Neural cell (in vitro differentiated cells): ENCODE results near the gene GPR33. TPM values are rescaled to one million over a fixed set of nuclear protein-coding genes. Genes with fewer than 3 reads are reported as not detected.

Source experiments
- H2AFZ ChIP-seq: fragments of 200-600, 300-800 bp; sonication (generic), shearing (Covaris generic); 2 replicates; pipeline ENCODE4 v1.6.0; 2014; ENCODE audit warnings: low read depth, mild to moderate bottlenecking, antibody characterized with exemption, low read length, moderate library complexity
- H3F3A ChIP-seq: fragments of 200-600 bp; shearing (Covaris generic); 2 replicates; pipeline ENCODE4 v1.6.1; 2016; ENCODE audit warnings: mild to moderate bottlenecking, moderate library complexity, mixed read lengths, antibody characterized with exemption, low read length; ENCODE audit not compliant: insufficient read depth, poor library complexity, severe bottlenecking
- H3K27ac ChIP-seq: fragments of 200-600, 300-800 bp; sonication (generic), shearing (Covaris generic); 2 replicates; pipeline ENCODE4 v1.5.1; 2014; ENCODE audit warnings: mild to moderate bottlenecking, low read length, moderate library complexity
- H3K27me3 ChIP-seq: fragments of 300-800, 200-600 bp; sonication (generic), shearing (Covaris generic); 2 replicates; pipeline ENCODE4 v1.6.0; 2014; ENCODE audit warnings: mild to moderate bottlenecking, low read depth, low read length, moderate library complexity; ENCODE audit not compliant: insufficient read depth
- H3K36me3 ChIP-seq: fragments of 300-800, 200-600 bp; sonication (generic), shearing (Covaris generic); 2 replicates; pipeline ENCODE4 v1.5.1; 2014; ENCODE audit warnings: mild to moderate bottlenecking, antibody characterized with exemption, low read length, moderate library complexity; ENCODE audit not compliant: insufficient read depth
- H3K4me2 ChIP-seq: fragments of 300-800, 200-600 bp; sonication (generic), shearing (Covaris generic); 2 replicates; pipeline ENCODE4 v1.6.0; 2014; ENCODE audit warnings: mild to moderate bottlenecking, low read length
- H3K4me3 ChIP-seq: fragments of 300-800, 200-600 bp; sonication (generic), shearing (Covaris generic); 2 replicates; pipeline ENCODE4 v1.5.1; 2014; ENCODE audit warnings: mild to moderate bottlenecking, low read length, moderate library complexity
- H3K79me2 ChIP-seq: fragments of 200-600 bp; shearing (Covaris generic); replicated peaks from 2 replicates; pipeline ENCODE4 v1.6.0; 2014; ENCODE audit warnings: mild to moderate bottlenecking, low read length, moderate library complexity; ENCODE audit not compliant: insufficient read depth
- H3K9ac ChIP-seq: fragments of 300-800, 200-600 bp; sonication (generic), shearing (Covaris generic); 2 replicates; pipeline ENCODE4 v1.6.1; 2016; ENCODE audit warnings: mild to moderate bottlenecking, low read length, mixed read lengths
- H3K9me2 ChIP-seq: fragments of 200-600 bp; shearing (Covaris generic); 2 replicates; pipeline ENCODE4 v1.6.1; 2016; ENCODE audit warnings: mild to moderate bottlenecking, low read length, mixed read lengths; ENCODE audit not compliant: insufficient read depth
- H3K9me3 ChIP-seq: fragments of 200-600, 300-800 bp; sonication (generic), shearing (Covaris generic); 2 replicates; pipeline ENCODE4 v1.6.1; 2016; ENCODE audit warnings: mild to moderate bottlenecking, mixed run types, low read length, moderate library complexity, mixed read lengths
- H4K20me1 ChIP-seq: fragments of 200-600 bp; shearing (Covaris generic); 2 replicates; pipeline ENCODE4 v1.6.1; 2016; ENCODE audit warnings: mild to moderate bottlenecking, mixed run types; ENCODE audit not compliant: insufficient read depth
- EP300 ChIP-seq: fragments of 450-650 bp; conservative IDR thresholded peaks from 2 replicates; pipeline ENCODE4 v1.6.1; 2014; ENCODE audit warnings: antibody characterized with exemption, mild to moderate bottlenecking, moderate library complexity; ENCODE audit not compliant: poor library complexity, severe bottlenecking
- EZH2 ChIP-seq: fragments of 200-600, 300-800 bp; shearing (Covaris generic), sonication (generic); IDR thresholded peaks from 2 replicates; pipeline ENCODE4 v1.6.1; 2014; ENCODE audit warnings: antibody characterized with exemption, low read length, borderline replicate concordance, mild to moderate bottlenecking; ENCODE audit not compliant: insufficient read depth, poor library complexity, severe bottlenecking
- MXI1 ChIP-seq: fragments of 450-650 bp; conservative IDR thresholded peaks from 2 replicates; pipeline ENCODE4 v1.6.1; 2014; ENCODE audit warnings: antibody characterized with exemption, mild to moderate bottlenecking; ENCODE audit not compliant: poor library complexity, severe bottlenecking
- POLR2AphosphoS5 ChIP-seq: IDR thresholded peaks from 2 replicates; pipeline ENCODE4 v1.6.1; 2012
- RAD21 ChIP-seq: fragments of 450-650 bp; conservative IDR thresholded peaks from 2 replicates; pipeline ENCODE4 v1.6.1; 2014; ENCODE audit warnings: antibody characterized with exemption, mild to moderate bottlenecking, moderate library complexity
- SMC3 ChIP-seq: fragments of 450-650 bp; conservative IDR thresholded peaks from 2 replicates; pipeline ENCODE4 v1.6.1; 2014; ENCODE audit warnings: antibody characterized with exemption, mild to moderate bottlenecking, moderate library complexity; ENCODE audit not compliant: poor library complexity
- TAF1 ChIP-seq: IDR thresholded peaks from 2 replicates; pipeline ENCODE4 v1.6.1; 2012; ENCODE audit warnings: low read depth
- polyA plus RNA-seq: library from polyadenylated mRNA; depleted of rRNA; stranded (reverse); fragments of >200 nt; gene quantifications from 2 replicates; pipeline ENCODE4 v1.2.3, GENCODE V29; 2014
- TF ChIP-seq, protein P1 (sequence below): fragments of 450-650 bp; IDR thresholded peaks from 2 replicates; pipeline ENCODE4 v1.5.1; 2014; ENCODE audit warnings: antibody characterized with exemption, mild to moderate bottlenecking, moderate library complexity; ENCODE audit not compliant: poor library complexity, severe bottlenecking
- TF ChIP-seq, protein P2 (sequence below): IDR thresholded peaks from 2 replicates; pipeline ENCODE4 v1.6.1; 2012; ENCODE audit warnings: borderline replicate concordance

The GPR33 gene
- polyA plus RNA-seq, 1 donor from 2014 or later, result not detected

GRCh38 chr14:31449971-31450610 is 37.7 kb downstream of the GPR33 start:
- Histone ChIP-seq H3K4me2 (no peak overlapping the region), H3K9me3 (no peaks in the 10 kb centered on the region), H3K9me2 (no peaks in the 10 kb centered on the region), H3K36me3 (no peaks in the 10 kb centered on the region), H3K27ac (no peak overlapping the region), H2AFZ (no peak overlapping the region), H4K20me1 (no peaks in the 10 kb centered on the region), H3K9ac (no peak overlapping the region), H3F3A (no peaks in the 10 kb centered on the region), H3K27me3 (no peaks in the 10 kb centered on the region), H3K79me2 (no peaks in the 10 kb centered on the region), H3K4me3 (no peak overlapping the region)
- TF ChIP-seq, protein P1, sequence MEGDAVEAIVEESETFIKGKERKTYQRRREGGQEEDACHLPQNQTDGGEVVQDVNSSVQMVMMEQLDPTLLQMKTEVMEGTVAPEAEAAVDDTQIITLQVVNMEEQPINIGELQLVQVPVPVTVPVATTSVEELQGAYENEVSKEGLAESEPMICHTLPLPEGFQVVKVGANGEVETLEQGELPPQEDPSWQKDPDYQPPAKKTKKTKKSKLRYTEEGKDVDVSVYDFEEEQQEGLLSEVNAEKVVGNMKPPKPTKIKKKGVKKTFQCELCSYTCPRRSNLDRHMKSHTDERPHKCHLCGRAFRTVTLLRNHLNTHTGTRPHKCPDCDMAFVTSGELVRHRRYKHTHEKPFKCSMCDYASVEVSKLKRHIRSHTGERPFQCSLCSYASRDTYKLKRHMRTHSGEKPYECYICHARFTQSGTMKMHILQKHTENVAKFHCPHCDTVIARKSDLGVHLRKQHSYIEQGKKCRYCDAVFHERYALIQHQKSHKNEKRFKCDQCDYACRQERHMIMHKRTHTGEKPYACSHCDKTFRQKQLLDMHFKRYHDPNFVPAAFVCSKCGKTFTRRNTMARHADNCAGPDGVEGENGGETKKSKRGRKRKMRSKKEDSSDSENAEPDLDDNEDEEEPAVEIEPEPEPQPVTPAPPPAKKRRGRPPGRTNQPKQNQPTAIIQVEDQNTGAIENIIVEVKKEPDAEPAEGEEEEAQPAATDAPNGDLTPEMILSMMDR, result peak; percentile 56
- TF ChIP-seq TAF1, result no peak
- TF ChIP-seq RAD21, result peak; percentile 46
- TF ChIP-seq EP300, result no peak
- TF ChIP-seq POLR2AphosphoS5, result no peak
- no peak for TF ChIP-seq EZH2

DNA sequence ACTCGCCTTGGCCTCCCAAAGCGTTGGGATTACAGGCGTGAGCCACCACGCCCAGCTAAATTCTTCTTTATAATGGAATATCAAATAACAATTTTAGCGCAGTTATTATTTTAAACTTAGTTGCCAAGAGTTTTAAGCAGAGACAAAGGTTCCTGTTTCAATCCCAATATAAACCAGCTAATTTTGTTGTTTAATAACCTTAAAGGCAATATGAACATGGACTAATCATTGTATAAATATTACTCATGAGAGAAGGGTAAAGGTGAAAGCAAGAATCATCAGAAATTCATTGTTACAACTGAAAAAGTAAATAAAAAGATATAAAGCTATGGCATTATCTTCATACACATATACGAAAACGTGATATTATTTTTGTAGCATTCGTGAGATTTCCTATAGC is 38.7 kb downstream of the GPR33 start:
- no peaks in the 10 kb centered on the region for H4K20me1 ChIP-seq
- no peak overlapping the region for H2AFZ ChIP-seq
- H3K4me2 ChIP-seq, result no peak overlapping the region
- no peak overlapping the region for H3K4me3 ChIP-seq
- H3K9me2 ChIP-seq, result no peaks in the 10 kb centered on the region
- no peak overlapping the region for H3K9ac ChIP-seq
- no peaks in the 10 kb centered on the region for H3F3A ChIP-seq
- H3K9me3 ChIP-seq, result no peaks in the 10 kb centered on the region
- H3K27me3 ChIP-seq, result no peaks in the 10 kb centered on the region
- TF ChIP-seq RAD21, result no peak
- no peak for TF ChIP-seq TAF1
- TF ChIP-seq, protein P2, sequence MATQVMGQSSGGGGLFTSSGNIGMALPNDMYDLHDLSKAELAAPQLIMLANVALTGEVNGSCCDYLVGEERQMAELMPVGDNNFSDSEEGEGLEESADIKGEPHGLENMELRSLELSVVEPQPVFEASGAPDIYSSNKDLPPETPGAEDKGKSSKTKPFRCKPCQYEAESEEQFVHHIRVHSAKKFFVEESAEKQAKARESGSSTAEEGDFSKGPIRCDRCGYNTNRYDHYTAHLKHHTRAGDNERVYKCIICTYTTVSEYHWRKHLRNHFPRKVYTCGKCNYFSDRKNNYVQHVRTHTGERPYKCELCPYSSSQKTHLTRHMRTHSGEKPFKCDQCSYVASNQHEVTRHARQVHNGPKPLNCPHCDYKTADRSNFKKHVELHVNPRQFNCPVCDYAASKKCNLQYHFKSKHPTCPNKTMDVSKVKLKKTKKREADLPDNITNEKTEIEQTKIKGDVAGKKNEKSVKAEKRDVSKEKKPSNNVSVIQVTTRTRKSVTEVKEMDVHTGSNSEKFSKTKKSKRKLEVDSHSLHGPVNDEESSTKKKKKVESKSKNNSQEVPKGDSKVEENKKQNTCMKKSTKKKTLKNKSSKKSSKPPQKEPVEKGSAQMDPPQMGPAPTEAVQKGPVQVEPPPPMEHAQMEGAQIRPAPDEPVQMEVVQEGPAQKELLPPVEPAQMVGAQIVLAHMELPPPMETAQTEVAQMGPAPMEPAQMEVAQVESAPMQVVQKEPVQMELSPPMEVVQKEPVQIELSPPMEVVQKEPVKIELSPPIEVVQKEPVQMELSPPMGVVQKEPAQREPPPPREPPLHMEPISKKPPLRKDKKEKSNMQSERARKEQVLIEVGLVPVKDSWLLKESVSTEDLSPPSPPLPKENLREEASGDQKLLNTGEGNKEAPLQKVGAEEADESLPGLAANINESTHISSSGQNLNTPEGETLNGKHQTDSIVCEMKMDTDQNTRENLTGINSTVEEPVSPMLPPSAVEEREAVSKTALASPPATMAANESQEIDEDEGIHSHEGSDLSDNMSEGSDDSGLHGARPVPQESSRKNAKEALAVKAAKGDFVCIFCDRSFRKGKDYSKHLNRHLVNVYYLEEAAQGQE, result no peak
- no peak for TF ChIP-seq MXI1
- TF ChIP-seq EZH2, result no peak
- TF ChIP-seq, protein P1, result no peak
- no peak for TF ChIP-seq SMC3
- TF ChIP-seq EP300, result no peak
- no peak for TF ChIP-seq POLR2AphosphoS5
- H3K27ac ChIP-seq, result no peak overlapping the region
- H3K79me2 ChIP-seq, result no peaks in the 10 kb centered on the region
- no peaks in the 10 kb centered on the region for H3K36me3 ChIP-seq
